GM18508 (cell line): ENCODE measurements around the gene RASD1.

Experiments used
- ATAC-seq: cut with Tn5 transposase; IDR thresholded peaks from one replicate; pipeline ENCODE4 v1.9.1; 2021; ENCODE audit warnings: moderate number of reproducible peaks; ENCODE audit not compliant: insufficient read depth, unreplicated experiment

The RASD1 gene

DNA sequence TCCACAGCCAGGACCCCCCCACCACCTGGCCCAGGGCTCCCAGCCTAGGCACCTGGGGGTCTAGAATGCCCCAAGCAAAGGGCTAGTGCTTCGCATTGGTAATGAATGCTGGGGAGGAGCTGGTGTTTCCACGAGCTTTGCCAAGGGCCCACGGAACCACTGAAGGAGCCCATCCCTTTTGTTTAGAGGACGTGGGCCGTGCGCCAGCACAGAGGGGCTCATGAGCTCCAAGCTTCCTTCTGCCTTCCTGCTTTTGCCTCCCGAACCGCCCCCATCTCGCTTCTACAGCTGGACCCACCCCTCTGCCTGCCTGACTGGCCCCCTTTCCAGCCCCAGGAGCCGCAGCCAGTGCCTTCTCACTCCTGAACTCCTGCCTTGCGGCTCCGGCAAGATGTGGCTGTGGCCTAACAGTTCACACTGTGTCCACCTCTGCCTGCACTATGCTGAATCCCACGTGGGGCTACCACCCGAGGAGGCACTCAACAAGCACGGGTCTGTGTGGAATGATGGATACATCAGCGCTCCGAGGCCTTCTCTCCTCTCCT is 31.8 kb upstream of the RASD1 start:
- ATAC-seq: no peak

DNA sequence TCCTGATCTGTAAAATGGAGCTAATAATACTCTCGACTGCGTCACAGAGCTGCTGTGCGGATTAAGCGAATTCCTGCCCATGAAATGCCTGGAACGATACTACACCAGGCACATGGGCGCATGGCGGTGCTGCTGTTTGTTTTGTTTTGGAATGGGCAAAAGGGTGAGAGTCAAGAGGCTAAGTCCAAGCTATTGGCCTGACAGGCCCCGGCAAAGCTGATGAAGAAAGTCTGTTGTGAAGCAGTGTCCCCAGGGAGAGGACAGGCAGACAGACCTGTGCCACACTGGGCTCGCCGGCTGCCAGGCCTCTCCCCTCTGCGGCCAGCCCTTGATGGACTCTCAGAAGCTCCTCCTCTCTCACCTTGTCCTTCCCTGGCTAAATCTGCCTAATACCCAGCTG is 31.3 kb upstream of the RASD1 start:
- ATAC-seq: no peak

DNA sequence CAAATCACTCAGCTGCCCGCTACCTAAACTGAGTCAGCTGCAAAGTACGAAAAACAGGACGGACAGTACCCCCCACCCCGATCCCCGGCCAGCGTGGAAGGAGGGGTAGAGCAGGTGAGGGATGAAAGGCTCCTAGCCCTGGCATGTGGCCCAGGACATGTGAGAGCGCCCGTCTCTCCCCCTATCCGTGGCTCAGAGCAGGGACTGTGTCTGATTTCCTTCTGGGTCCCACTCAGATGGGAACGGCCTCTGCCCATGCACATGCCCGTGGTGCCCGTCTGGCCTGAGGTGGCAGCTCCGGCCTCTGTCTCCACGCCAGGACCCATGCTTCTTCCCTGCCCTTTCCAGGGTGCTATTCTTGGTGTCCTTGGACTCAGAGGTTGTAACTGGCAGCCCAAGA is 30.2 kb upstream of the RASD1 start:
- ATAC-seq: no peak

DNA sequence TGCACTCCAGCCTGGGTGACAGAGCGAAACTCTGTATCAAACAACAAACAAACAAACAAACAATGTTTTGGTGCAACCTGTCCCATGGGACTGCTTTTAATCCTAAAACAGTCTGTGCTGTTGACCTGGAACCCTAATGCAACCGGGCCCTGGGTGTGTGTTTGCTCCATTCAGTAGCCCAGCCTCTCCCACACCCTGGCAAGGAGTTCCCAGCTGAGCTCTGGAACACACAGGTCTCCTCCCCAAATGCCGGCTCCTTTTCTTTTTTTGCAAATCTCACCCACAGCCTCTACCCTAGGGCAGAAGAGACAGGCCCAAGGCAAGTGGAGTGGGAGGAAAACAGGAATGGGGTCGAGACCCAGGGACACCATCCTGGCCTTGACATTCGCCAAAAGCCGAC is 29.8 kb upstream of the RASD1 start:
- no peak for ATAC-seq

DNA sequence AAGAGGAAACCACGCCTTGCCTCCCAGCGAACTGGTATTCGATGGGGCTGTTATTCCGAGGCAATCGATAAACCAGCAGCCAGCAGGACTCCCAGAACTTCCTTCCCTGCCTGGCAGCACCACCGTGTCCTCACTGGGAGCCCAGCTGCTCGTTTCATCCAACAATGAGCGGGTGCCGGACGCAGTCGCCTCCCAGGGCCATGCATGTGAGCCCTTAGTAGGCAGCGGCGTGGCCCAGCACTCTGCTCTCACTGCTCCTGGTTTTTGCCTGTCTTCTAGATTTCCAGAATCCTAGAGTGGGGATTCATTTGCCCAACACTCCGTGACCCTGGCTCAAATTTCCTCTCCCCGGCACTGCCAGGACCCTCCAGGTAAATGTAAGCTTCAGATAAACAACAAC is 29.1 kb upstream of the RASD1 start:
- no peak for ATAC-seq

DNA sequence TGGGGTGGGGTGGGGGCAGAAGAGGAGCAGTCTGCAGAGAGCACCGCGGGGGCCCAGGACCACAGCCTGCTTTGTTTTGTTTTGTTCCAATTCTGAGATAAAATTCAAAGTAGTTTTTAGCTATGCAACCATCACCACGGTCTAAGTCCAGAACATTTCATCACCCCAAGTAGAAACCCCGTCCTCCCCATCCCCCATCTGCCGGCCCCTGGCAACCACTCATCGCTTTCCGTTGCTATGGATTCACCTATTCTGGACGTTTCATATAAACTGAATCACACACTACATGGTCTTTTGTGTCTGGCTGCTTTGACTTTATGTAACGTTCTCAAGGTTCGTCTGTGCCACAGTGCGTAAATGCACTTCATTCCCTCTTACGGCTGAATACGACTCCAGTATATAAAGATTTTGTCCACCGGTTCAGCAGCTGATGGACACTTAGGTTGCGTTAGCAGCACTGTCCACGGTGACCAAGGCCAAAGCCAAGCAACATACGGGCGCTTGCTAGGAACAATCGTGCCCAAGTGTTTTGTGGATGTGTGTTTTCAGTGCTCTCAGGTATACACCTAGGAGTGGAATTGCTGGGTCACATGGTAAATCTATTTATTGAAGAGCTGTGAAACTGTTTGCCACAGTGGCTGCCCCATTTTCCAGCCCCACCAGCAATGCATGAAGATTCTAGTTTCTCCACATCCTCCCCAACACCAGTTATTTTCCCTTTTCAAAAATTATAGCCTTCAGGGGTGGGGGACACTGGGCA is 27.7 kb upstream of the RASD1 start:
- no peak for ATAC-seq

DNA sequence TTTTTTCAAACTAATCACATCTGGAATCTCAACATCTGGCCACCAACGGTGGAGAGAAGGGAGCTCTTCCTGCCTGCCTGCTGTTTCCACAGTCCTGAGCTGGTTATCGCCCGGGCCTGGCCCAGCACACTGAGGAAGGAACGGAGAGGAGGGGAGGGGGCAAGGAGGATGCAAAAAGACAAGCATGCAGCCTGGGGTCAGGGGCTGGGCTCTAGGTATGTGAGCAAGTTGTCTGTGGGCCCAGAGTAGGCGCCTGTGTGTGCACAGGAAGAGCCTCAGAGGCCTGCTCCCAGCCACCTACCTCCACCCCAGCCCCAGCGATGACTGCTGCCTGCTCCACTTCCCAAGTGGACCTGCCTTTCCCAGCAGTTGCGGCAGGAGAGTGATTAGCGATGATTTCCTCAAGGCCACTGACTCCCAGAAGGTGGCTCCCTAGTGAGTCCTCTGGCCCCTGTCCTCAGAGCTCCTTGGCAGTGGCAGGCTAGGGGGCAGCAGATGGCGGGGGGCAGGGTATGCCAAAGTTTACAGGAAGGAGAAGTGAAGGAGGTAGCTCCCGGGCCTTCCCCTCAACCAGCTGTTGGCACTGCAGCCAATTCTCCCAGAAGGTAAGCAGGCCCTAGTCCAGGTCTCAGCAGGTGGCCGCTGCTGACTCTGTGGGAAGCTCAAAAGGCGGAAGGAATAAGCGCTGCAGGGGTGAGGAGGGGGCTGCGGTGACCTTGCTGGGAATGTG is 27.0 kb upstream of the RASD1 start:
- ATAC-seq: no peak

DNA sequence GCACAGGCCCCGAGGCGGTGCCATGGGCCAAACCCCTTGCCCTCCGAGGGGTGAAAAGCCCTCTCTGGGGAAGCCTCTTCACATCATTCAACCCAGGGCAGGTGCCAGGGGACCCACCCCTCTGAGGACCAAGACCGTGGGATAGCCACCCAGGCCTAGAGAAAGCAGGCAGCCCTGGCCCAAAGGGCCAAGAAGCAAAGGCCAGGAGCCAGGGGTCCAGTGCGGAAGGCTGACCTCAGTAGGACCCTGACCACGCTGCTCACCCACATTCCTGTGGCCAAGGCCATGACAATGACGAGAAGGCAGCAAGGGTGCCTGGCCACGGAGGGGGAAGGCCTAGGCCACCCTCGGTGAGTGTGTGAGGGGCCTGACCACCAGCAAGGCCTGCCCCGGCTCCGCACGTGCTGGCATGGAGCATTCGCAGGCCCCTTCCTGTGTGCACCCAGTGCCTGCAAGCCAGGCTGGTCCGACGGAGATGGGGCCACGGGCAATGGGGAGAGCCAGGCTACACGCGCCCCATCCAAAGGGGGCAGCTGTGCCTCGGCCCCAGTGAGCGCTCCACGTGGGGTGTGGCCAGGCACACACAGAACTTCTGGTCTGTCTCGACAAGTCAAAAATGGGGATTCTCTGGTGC is 24.5 kb upstream of the RASD1 start:
- no peak for ATAC-seq

DNA sequence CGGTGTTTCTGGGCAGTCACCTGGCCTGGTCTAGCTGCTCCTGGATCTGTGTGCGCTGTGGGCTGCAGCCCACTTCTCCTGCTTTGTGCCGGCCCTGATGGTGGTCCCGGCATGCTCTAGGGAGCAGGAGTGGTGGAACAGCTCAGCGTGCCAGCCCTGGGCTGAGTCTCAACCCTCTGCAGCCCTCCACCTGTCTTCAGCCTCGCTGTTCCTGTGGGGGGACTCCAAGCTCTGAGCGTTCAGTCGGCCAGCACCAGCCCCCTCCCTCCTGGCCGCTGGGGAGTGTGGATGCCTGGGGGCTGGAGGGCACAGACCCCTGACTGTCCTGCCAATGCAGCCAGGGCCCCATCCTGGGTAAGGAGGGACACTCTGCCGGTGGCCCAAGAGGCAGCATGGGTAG is 23.7 kb upstream of the RASD1 start:
- ATAC-seq: no peak

DNA sequence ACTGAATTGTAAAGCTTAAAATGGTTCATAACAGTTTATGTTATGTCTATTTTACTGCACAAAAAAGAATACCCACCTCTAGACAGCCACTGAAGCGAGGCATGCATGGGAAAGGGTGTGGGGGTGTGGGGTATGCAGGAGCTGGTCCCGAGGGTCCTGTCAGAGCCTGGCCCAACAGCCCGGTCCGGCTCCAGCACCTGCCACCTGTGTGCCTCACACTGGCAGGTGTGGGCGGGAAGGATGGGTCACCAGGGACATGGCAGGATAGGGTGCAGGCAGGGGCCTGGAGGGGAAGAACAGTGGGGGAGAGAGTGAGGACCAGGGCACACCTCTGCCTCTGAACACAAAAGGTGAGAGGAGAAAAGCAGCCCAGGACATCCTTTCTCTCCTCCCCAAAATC is 22.8 kb upstream of the RASD1 start:
- no peak for ATAC-seq

DNA sequence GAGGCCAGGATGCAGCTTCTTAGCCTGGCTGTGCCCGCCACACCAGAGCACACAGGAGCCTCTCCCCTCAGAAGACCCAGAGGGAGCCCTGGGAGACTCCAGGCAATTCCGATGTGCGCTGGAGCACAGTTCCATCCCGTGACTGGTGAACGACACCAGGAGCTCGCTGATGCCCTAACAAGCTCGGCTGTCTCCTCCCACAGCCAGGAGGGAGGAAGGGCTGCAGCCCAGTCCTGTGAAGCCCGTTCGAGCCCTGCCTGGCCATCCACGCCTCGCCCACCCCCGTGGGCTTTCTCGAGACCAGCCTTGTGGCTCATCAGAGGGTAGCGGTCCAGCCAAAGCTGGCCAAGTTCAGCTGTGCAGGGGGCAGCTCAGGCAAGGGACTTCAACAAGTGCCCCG is 21.8 kb upstream of the RASD1 start:
- ATAC-seq: no peak

DNA sequence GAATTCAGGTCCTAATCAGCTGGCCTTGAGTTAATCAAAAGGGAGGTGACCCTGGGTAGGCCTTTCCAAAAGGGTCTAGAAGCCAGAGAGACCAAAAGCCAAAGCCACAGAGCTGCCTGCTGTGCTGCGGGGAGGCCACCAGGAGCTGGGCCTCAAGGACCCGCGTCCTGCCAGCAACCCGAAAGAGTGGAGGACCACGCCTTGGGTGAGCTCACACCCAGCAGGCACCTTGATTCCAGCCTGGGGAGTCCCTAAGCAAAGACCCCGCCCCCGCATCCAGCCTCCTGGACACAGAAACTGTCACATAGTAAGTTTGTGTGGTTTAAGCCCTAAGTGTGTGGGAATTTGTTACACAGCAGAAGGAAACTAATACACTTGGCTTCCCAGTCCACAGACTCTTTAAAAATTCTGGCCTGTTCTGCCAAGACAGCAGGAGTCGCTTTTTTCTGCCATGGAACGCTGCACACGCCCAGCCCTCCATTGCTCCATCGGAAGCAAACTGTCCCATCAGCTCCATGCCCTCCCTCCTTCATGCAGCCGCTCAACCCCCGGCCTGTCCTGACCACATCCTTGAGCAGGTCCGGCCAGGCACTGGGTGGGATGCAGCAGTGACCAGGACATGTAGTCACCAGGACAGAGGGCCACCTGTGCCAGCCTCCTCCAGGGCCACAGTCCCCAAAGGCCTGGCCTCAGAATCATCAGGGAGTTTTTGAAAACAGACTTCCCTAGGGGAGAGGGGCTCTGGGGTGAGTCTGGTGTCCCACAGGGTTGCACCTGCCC is 20.9 kb upstream of the RASD1 start:
- ATAC-seq: no peak

DNA sequence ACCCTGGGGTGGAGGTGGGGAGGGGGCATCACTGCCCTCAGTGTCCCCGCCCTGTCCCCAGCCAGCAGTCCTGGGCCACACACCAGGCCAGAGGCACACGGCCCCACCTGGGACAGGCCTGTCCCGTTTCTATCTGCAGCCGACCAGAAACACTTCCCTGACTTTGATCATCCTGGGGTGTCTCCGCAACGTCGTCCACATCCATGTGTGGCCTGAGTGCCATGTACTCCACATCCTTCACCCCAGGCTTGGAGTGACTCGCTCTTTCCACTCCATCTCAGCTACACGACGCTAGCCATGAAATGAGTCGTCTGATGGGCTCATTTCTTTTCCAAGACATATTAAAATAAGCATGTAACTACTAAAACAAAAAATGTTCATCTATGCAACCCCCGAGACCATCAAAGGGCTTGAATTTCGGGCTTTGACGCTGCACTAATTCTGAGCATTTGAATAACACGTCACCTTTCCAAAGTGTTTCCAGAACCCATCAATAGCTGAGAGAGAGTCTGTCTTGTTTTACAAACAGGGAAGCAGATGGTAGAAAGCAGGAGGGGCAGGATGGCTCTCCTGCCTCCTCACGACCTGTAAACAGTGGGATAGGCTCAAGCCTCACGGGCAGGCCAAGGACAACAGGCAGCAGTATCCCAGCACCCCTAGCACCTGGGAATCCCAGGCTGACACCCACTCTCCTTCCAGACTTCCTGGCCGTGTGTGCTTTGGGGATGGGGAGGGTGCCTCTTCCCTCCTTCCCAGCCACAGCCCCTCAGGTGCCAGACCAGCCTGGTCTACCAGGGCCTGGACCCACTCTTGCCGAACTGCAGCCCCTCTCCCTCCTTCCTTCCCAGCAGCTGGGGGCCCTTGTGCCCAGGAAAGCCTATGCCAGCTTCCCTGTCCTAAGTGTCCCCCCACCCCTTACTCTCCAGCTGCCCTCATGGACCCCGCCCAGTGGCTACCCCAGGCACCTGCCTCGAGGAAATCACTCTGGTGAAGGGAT is 20.0 kb upstream of the RASD1 start:
- no peak for ATAC-seq

DNA sequence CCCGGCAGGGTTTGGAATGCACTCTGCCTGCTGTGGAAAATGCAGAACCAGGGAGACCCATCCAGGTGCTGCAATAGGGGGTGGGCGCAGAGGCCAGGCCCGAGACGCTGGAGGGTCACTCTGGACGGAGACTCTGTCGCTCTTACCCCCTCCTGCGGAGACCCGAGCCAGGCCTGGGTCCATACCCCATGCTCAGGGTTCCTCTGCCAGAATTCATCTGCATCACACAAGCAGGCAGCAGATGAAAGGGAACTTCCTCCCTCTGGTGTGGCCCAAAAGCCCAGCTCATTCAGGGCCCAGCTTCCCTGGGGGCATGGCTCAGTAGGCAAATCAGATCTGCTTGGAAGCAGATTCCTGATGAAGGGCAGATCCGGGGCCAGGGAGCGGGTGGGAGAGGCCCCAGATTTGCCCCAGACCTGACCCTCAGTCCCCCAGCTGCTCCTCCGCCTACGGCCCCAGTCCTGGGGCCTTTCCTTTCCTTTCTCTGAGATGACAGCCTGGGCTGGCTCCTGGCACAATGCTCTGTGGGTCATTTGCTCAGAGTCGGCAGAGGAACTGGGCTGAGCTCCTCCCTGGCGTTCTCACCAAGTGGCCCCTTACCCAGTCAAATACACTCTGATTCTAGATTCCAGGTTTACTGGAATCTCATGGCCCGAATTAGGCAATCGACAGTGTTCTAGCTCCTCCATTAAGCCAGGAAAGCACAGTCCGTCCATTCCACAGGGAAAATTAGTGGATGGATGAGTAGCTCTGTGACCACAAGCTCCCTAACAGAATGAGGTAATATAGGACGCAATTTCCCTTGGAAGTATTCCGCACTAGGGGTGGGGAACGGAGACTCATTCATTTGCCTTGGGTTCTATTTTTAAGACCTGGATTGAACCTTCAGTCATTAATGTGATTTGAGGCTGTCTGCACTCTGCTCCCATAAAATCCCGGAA is 19.1 kb upstream of the RASD1 start:
- no peak for ATAC-seq

DNA sequence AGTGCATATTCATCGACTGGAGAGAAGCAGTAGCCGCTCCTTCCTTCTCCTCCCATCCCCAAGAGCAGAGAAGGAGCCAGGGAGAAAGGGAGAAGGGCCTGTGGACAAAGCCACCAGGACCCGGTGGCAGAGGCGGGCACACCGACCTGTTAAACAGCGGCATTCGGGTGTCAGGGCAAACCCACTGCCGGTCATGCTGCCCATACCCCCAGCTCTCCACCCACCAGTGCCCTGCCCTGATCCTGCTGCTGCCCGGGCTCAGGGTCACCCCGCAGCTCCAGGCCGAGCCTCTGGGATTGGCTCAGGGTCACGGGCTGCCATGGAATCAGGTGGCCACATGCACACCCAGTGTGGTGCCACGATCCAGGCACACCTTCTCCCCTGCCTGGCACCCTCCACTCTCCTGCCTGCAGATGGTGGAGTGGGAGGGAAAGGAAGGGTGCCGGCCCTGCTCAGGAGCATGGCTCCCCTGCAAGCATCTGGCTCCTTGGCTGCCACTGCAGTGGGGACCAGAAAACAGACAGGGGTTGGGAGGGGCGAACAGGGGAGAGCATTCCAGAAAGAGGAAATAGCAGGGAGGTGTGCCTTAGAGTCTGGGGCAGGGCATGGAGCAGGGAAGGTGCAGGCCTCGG is 18.3 kb upstream of the RASD1 start:
- no peak for ATAC-seq

DNA sequence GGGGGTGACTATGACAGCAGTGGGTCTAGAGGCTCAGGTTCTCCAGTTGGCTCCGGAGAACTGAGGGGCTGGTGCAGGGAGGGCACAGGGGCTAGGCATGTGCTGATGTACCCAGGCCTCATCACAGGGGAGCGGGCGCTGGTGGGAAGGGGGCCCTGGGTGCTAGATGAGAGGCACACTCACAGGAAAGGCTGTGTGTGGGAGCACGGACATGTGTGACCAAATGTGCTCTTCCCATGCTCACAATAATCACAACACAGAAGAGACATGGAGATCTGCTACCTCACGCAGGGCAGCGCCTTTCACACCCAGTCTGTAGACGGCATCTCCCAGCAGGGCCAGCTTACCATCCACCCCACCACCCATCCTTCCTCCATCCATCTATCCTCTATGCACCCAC is 17.4 kb upstream of the RASD1 start:
- ATAC-seq: no peak

DNA sequence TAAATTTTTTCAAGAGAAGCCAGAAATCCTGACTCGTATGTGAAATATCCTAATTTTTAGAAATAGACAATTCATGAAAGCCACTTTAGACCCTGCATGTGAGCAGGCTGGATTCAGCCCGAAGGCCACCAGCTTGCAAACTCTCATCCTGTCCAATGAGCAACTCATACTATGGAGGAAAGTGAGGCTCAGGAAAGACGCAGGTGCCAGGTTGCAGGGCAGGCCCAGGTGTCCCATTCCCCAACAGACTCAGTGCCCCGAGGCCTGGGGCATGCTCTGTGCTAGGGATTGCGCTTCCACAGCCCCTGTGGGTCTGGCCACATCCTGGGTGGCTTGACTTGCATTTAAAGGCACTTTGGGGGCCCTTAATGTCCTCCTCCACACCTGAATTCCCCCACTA is 16.7 kb upstream of the RASD1 start:
- ATAC-seq: no peak
